ENCODE results near the gene BICC1. TPM values are rescaled to one million over a fixed set of nuclear protein-coding genes. Genes with fewer than 3 reads are reported as not detected.

BICC1 gene
- total and polyA plus RNA-seq, 2 of the 13 experiments (the other 11 are each of a cell fraction or from before 2014, with no cell fraction given): 0.18 to 1.5 TPM

DNA sequence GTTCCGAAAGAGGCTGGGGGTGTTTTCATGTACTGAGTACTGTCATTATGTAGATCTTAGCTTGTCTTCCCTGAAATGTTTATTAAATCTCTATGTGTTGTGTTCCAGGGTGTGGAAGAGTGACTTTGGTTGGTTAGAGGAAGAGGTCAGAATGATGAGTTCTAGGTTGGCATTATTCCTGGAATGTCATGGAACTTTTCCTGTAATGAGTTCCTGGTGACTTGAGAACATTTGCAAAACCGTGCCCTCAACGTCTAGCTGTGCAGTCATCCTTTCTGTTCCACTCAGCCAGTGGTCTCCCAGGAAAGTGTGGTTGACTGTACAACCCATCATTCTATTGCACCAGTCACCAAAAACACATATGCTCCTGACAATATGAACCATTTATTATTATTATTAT lies 129.6 kb downstream of the BICC1 start (continued):
- no peak for TF ChIP-seq HMGXB3 (CRISPR knock-in tag; IDR thresholded peaks at IDR 0.05; ENCODE audit: borderline replicate concordance)
- no peak for TF ChIP-seq PITX1 (CRISPR knock-in tag; IDR thresholded peaks at IDR 0.05)
- no peak for TF ChIP-seq ZNF775 (CRISPR knock-in tag; IDR thresholded peaks at IDR 0.05; ENCODE audit: borderline replicate concordance)

DNA sequence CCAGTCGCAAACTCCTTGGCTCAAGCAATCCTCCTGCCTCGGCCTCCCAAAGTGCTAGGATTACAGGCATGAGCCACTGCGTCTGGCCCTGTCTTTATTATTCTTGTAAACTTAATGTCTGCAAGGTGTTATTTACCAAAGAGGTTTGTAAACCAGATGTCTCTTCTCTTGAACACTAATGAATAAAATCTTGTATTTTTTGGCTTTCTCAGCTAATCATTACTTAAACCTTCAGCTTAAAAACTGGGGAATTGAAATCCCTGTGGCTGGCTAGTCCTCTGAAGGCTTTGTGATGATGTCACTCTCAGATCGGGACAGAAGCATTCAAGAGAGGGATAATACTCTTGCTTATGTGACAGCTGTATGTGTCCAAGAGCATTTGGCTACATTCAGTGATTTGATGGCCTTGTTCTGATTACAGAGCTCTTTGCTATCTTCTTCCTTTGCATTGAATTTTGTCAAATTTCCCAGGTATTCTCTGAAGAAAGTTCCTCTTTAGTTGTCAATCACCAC lies 130.3 kb downstream of the BICC1 start:
- H3K9ac ChIP-seq (ENCODE audit: insufficient read depth, low read depth, low read length): no peak overlapping the region
- H3K79me2 ChIP-seq (ENCODE audit: insufficient read depth, low read length): no peaks in the 10 kb centered on the region
- H3K27me3 ChIP-seq (ENCODE audit: control insufficient read depth in 1 of 2, insufficient read depth in 2 of 2, low read length in 2 of 2): no peaks in the 10 kb centered on the region
- H4K20me1 ChIP-seq (ENCODE audit: insufficient read depth, low read length): no peaks in the 10 kb centered on the region
- DNase-seq (ENCODE audit: low spot score): no peak
- intact Hi-C loops (cut with micrococcal nuclease; ENCODE audit: unreplicated experiment) (loop anchor here (10.0 kb wide), 1 partner anchor 338 kb away; no protein-coding TSS in a partner anchor), in situ Hi-C loops (cut with HindIII; ENCODE audit: extremely low pct_ligation_motif_present, low pct_unique_long_range_greater_than_20kb) (loop anchor here (10.0 kb wide), 2 partner anchors 128 to 228 kb away; partner anchors contain the start of gene BICC1)
- H2AFZ ChIP-seq (ENCODE audit: low read length): no peak overlapping the region
- CTCF ChIA-PET (ENCODE audit: low intra/inter-chr PET ratio, low total read pairs): no interaction called here
- no peak overlapping the region for H3K27ac ChIP-seq (ENCODE audit: extremely low read length, insufficient read depth, low read length)
- H3K4me1 ChIP-seq (ENCODE audit: insufficient read depth, low read length): peaks cover 16% of the 10 kb centered on the region
- H3K4me2 ChIP-seq (ENCODE audit: low read depth, low read length): no peak overlapping the region
- H3K9me3 ChIP-seq (ENCODE audit: low read length): no peaks in the 10 kb centered on the region
- POLR2A ChIA-PET: no interaction called here
- no peak overlapping the region for H3K4me3 ChIP-seq (replicated peaks in 1 of 3; ENCODE audit: insufficient read depth in 1 of 3, low read depth in 2 of 3, low read length in 3 of 3)
- no peak for FAIRE-seq
- H3K36me3 ChIP-seq (replicated peaks in 1 of 2; ENCODE audit: control insufficient read depth in 1 of 2, insufficient read depth in 2 of 2, low read length in 2 of 2): no peaks in the 10 kb centered on the region
- WGBS (ENCODE audit: low lambda C conversion rate): 60% methylated on average over 4 of the region's 4 CpGs
- BruUV-seq (replicated peaks): no TSS peak
- ATAC-seq: no peak
- TF ChIP-seq MTF2 (CRISPR knock-in tag; IDR thresholded peaks at IDR 0.05; ENCODE audit: borderline replicate concordance) (no peak), ZFP36L1 (CRISPR knock-in tag; IDR thresholded peaks at IDR 0.05) (no peak), AKAP8 (CRISPR knock-in tag; IDR thresholded peaks at IDR 0.05) (no peak), ZNF101 (CRISPR knock-in tag; IDR thresholded peaks at IDR 0.05; ENCODE audit: borderline replicate concordance, low read depth) (no peak), ZNF256 (CRISPR knock-in tag; conservative IDR thresholded peaks at IDR 0.05) (no peak), ZNF777 (CRISPR knock-in tag; IDR thresholded peaks at IDR 0.05) (no peak), ATF7-NPFF (CRISPR knock-in tag; IDR thresholded peaks at IDR 0.05; ENCODE audit: low read depth) (no peak), ZNF749 (CRISPR knock-in tag; IDR thresholded peaks at IDR 0.05; ENCODE audit: borderline replicate concordance) (no peak), ZNF614 (CRISPR knock-in tag; IDR thresholded peaks at IDR 0.05; ENCODE audit: borderline replicate concordance) (no peak), ZNF207 (IDR thresholded peaks at IDR 0.05; ENCODE audit: borderline replicate concordance) (no peak), ZNF644 (CRISPR knock-in tag; IDR thresholded peaks at IDR 0.05; ENCODE audit: low read depth) (no peak), RBFOX2 (IDR thresholded peaks at IDR 0.05; ENCODE audit: low read depth, low read length) (no peak), DPF2 (CRISPR knock-in tag; IDR thresholded peaks at IDR 0.05; ENCODE audit: borderline replicate concordance, low read depth) (no peak), ZNF546 (CRISPR knock-in tag; conservative IDR thresholded peaks at IDR 0.05) (no peak)
- TF ChIP-seq, protein P1, sequence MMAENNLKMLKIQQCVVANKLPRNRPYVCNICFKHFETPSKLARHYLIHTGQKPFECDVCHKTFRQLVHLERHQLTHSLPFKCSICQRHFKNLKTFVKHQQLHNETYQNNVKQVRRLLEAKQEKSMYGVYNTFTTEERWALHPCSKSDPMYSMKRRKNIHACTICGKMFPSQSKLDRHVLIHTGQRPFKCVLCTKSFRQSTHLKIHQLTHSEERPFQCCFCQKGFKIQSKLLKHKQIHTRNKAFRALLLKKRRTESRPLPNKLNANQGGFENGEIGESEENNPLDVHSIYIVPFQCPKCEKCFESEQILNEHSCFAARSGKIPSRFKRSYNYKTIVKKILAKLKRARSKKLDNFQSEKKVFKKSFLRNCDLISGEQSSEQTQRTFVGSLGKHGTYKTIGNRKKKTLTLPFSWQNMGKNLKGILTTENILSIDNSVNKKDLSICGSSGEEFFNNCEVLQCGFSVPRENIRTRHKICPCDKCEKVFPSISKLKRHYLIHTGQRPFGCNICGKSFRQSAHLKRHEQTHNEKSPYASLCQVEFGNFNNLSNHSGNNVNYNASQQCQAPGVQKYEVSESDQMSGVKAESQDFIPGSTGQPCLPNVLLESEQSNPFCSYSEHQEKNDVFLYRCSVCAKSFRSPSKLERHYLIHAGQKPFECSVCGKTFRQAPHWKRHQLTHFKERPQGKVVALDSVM (CRISPR knock-in tag; IDR thresholded peaks at IDR 0.05): no peak
